GM21360 (cell line): ENCODE results near the gene AUTS2.
"Not testable (repeated sequence)": the region's sequence is repeated elsewhere in the genome, so short reads cannot be mapped to it uniquely, and the experiment has no call there.

Experiments
- ATAC-seq: cut with Tn5 transposase; IDR thresholded peaks from one replicate; pipeline ENCODE4 v1.9.1; 2021; ENCODE audit warnings: mild to moderate bottlenecking, moderate library complexity; ENCODE audit not compliant: unreplicated experiment

Gene AUTS2

DNA sequence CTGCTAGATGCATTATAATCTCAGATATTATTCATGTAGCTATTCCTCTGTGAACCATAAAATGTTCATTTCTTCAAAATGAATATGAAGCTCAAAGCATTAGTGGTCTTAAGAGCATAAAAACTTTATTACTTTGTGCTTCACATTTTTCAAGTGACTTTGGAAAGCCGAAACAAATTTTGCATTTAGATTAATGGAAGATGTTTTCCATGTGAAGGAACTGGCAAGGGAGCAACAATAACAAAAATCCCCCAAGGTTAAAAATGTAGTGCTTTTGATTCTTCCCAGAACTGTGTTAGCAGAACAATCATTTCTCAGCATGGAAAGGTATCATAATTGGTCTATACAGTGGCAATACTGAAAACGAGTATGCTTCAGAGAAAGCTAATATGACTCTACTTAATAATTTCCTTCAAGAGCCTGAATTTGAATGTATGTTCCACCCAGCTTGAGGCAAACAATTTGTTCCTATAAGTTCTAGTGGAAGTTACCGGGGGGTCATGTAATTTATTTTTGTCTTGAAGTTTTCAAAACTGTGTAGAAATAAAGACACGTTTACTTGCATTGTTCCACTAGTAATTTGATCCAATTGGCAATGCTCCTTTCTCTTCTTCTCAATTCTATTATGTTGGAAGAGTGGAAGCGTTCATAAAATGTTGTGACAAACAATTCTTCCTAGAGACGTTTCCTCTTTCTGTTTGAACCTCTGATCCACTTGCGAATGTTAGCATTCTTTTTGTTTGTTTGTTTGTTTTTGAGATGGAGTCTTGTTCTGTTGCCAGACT, 665.4 kb downstream of the AUTS2 start:
- no peak for ATAC-seq

DNA sequence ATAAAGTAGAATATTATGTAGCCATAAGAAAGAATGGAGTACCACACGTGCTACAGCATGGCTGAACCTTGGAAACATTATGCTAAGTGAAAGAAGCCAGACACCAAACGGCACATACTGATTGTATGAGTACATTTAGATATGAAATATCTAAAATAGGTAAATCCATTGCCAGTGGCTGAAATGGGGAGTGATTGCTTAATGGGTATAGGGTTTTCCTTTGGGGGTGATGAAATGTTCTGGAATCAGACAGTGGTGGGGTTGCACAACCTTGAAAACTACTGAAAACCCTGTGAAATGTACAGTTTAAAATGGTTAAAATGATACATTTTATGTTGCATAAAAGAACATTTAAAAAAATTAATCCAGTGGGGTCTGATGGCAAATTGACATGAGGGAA, 667.9 kb downstream of the AUTS2 start:
- no peak for ATAC-seq

DNA sequence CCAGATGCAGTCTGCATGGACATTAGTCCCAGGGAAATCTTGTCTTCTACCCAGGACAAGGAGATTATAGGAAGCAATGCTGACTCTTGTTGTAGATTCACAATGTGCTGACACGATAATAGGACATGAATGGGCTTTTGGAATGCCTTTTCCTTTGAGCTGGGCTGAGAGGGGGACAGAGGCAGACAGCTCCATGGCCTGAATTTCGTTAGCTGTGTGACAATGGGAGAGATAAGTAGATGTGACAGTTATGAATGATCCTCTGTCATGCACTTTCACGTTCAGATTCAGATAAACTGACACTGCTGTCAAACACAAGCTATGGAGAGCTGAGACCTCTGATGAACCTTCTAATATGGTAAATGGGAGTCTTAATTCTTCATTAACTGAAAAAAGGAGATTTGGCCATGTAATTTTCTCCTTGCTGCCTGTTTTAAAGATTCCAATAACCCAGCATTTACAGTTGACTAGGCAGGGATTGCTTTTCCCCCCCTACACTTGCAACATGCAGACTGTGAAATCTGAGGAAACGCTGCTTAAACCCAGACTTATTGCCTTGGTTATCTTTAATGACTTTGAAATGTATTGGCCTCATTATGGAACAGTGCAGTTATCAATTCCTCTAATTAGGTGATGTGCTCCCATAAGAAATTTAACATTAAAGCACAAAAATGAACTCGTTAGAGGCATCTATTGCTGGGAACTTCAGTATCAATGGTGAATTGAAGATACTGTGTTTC, 669.3 kb downstream of the AUTS2 start:
- no peak for ATAC-seq

DNA sequence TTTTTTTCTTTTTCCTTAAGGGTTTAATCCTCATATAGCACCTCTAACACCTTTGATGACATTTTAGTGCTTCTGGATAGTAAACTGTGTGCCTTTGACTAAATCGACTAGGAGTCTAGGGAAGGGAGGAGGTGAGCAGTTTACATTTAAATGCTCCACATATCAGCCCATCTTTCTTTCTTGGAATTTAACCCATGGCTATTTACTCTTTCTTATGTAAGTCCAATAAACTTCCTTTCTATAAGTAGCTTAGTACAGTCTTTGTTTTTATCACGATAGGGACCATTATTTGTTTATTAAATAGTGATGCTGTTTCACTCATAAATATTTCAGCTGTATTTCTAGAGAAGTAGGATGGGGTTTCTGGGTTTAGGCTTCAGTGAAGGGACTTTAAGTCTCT, 669.9 kb downstream of the AUTS2 start:
- ATAC-seq: no peak

DNA sequence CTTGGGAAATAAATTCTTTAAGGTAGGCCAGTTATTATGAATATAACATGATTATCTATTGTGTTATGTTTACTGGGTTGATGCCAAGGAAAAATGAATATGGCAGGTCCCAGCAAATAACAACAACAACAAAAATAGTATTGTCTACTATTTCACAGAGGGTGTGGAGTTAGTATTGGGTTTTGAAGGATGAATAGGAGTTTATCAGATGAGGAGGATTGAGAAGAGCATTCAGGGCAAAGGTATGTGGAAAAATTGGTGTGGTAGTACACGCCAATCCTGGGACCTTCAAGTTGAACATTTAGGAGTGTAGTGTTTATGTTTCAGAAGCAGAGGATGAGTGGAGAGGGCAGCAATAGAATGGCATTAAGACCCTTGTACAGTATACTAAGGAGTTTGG, 671.9 kb downstream of the AUTS2 start:
- ATAC-seq: no peak

DNA sequence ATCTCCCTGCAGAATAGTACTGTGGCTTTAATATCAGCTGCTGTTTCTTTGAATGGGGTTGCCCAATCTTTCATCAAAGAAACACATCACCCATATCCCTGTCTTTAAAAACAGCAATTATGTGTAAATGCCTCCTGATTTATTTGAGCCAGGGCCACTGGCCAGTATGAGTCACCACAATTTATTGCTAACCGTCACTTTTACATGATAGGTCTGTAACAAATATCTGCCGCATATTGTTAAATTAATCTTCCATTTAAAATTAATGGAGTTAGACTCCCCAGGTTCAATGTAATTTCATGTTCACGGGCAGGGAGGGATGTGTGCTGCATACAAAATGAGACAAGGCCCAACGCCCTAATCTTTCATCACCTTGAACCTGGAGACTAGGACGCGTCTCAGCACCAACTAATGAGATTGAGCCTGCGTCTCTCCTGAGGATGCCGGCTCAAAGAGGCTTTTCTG, 673.4 kb downstream of the AUTS2 start:
- no peak for ATAC-seq

DNA sequence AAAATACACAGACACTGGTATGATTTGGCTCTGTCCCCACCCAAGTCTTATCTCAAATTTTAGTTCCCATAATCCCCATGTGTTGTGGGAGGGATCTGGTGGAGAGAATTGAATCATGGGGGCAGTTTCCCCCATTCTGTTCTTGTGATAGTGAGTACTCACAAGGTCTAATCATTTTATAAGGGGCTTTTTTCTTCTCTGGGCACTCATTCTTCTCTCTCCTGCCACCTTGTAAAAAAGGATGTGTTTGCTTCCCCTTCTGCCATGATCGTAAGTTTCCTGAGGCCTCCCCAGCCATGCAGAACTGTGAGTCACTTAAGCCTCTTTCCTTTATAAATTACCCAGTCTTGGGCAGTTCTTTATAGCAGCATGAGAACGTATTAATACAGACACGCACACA, 677.3 kb downstream of the AUTS2 start:
- not testable (repeated sequence) for ATAC-seq

DNA sequence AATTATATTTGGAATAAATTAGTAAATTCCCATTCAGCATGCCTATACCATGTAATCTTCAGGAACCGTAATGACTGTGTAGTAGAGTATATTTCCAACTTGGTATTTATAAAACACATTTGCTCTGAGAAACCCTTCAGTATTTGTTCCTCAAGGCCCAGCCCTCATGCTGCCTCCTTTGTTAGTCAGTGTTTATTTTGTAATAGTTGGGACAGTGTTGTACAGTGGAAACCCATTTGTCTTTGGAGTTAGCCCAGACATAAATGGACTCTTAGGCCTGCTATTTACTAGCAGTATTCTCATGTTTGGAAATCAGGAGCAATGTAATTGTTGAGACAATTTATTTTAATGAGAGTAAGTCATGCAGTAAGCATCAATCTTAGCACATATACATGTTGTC, 686.9 kb downstream of the AUTS2 start:
- ATAC-seq: no peak

DNA sequence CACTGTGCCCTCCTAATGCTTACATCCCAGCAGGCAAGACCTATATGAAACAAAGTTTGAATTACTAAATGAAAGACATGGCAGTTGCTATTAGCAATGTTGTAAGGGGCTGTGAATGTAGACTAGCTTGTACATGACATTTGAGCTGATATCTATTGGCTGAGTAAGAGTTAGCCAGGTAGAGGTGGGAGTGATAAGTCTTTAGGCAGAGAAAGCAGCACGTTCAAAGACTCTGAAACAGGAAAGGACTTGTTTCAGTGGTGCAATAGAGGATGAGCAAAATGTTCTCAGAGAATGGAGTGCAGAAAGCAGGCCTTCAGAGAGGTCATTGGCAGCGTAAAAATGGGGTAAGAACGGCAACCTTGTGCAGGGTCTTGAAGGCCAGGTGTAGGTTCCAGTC, 687.6 kb downstream of the AUTS2 start:
- ATAC-seq: no peak

DNA sequence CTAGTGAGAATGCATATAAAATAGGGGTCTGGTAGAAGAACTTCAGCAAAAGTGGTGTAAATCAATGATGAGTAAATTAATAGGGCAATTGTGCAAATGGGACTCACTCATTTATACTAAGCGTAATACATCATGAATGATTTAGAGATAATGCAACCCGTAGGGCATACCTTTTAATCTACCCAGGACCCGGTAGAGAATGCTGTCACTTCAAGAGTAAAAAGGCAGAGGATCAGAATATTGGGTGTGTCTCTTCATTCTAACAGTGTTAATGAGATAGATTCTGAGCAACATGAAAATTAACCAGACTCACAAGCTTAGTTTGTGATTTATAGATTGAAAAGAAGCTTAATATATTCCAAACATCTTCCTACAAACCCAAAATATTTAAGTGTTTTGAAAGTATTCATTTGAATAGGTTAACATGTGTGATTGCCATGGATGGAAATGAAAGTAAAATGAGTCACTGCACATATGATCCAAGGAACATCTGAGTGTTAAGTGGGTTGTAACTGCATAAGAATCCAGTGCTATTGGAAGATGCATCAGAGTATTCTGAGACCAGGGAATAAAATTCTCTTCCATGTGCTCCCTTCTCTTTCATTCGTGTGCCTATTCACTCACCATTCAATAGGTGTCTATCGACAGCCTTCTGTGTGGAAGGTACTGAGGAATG, 690.6 kb downstream of the AUTS2 start:
- ATAC-seq: no peak

DNA sequence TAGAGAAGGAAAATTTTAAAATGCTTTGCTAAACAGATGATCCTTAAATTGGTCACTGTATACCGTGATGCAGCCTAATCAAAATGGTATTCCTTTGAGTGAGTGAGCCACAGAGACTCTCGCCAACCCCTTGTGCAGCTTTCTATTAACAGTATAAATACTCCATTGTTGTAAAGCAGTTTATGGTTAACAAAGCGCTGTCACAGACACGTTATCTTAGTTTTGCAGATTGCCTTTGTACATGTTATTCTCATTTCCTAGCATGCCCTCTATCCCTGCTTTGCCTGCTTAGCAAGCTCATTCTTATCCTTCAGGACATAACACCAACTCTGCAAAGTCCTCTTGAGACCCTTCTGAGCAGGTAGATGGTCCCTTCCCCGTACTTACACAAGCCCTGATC, 694.4 kb downstream of the AUTS2 start:
- ATAC-seq: no peak

DNA sequence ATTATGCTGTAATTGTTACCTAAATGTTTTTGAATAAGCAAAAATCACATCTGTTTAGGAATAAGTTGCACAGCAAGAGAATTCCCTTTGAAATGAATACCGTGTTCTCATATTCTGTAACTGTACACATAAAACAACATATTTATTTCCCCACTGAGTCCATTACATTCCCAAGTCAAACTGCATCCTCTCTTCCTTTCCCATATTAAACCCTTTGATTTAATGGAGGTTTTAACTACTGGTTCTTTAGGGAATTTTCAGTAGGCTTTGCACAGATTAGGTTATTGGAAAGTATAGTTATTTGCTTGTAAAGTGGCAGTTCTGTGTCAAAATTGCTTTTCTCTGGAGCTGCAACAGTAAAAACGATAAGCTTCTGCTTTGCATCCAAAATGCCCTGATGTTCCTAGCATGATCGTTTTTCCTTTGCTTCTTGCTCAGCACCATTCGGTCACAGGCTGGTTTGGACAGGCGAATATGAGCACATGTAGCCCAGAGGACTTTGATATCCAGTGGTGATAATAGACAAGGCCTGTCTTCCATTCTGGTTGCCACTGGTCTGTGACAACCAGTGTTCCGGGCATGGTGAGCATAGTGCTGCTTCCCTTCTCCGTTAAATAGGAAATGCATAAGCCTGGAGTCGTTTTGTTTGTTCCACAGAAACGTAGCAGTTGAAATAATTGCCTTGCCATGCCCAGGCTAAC, 696.1 kb downstream of the AUTS2 start:
- no peak for ATAC-seq

DNA sequence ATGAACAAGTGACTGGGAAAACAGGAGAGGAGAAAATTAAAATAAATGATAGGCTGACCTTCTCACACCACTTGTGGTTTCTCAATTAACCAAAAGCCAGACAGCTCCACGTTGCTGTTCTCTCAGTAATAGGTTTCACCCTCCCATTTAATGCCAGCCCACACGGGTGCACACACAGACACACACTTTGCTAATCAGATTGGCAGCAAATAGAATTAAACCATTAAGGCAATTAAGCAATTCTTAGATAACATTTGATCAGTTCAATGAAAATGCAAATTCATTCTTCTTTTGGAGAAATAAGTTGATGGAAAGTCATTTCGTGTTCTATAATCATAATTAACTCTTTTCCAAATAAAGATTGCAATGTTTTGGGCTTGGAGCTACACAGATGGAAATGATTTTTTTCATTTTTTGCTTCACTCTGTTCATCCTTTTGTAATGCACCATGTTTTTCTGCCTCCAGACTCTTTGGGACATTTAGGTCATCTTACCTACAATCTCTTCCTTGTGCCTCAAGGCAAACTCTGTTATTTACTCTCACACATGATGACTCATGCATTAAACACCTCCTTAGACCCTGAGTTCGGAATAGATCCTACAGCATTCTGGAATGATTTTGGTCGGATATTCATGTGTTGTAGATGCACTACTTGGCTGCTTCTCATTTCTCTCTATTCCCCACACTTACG, 700.7 kb downstream of the AUTS2 start:
- no peak for ATAC-seq

DNA sequence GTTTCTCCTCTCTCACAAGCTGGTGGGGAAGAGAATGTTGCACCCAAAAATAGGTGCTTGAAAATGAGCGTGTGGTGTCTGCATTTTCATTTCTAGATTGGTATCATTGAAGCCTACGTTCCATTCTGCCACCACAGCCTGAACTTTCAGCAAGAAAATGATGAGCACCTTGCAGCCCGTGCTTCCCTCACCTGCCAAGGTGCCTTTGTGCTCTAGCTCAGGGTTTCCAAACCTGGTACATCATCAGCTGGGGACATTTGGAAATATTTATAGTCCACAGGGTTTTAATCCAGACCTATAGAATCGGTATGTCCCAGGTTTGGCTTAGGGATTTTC, 701.2 kb downstream of the AUTS2 start:
- ATAC-seq: no peak

DNA sequence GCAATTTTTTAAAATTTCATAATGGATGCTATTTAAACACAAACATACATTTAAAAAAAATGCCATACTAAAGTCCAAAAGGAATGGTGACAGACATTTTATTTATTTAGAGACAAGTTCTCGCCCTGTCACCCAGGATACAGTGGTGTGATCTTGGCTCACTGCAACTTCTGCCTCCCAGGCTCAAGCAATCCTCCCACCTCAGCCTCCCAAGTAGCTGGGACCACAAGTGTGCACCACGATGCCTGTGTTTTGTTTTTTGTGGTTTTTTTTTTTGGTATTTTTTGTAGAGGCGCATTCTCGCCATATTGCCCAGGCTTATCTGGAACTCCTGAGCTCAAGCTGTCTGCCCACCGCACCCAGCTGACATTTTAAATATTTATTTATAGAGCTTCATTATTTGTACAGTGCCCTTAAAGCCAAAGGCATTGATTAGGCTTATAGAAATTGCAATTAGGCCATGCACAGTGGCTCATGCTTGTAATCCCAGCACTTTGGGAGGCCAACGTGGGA, 703.5 kb downstream of the AUTS2 start:
- no peak for ATAC-seq

DNA sequence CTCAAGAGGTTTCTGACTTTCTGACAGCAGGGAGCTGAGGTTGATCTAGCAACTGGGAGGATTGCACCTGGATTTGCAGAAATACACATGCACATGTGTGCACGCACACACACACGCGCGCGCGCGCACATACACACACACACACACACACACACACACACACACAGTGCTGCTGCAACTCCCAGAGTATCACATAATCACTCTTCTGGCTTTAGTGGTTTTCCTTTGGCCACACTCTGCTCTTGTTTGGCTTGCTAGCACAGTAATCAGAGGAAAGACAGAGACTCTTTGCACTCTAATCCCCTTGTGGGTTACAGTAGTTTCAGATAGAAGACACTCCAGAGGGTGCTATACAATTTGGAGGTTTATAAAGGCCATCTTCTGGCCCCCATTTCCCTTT, 705.0 kb downstream of the AUTS2 start:
- ATAC-seq: no peak

DNA sequence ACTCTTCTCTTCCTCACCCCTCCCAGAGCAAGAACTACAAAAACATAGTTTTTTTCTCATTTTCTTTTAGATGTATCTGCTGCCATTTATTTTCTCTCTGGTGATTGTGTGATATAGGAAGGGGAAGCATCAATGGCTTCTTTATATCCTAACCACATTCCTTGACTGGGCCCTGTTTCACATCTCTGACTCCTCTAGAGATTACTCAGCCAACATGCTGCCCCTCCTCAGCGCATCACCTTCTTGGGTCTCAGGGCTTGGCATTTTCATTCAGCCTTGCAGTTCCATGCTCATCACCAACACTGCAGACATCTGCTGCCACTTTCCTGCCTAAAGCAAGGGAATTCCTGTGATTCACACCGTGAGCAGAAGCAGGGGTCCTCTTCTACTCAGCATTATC, 705.5 kb downstream of the AUTS2 start:
- ATAC-seq: no peak

DNA sequence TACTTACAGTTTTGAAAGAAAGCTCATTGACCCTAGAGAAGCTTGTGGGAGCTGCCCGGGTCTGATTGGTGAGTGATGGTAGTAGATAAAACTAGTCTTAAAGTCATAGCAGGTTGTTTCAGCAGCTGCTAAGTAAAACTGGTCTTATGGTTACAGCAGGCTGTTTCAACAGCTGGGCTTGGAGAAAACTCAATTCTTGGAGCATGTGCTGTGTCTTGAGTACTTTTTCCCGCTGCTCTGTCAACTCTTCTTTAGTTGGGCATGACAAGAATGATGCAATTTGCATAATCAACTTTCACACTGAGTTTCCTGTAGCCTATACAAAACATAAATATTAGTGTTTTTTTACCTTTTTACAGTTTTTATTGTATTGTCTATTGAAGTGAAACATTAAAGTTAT, 707.9 kb downstream of the AUTS2 start:
- no peak for ATAC-seq

DNA sequence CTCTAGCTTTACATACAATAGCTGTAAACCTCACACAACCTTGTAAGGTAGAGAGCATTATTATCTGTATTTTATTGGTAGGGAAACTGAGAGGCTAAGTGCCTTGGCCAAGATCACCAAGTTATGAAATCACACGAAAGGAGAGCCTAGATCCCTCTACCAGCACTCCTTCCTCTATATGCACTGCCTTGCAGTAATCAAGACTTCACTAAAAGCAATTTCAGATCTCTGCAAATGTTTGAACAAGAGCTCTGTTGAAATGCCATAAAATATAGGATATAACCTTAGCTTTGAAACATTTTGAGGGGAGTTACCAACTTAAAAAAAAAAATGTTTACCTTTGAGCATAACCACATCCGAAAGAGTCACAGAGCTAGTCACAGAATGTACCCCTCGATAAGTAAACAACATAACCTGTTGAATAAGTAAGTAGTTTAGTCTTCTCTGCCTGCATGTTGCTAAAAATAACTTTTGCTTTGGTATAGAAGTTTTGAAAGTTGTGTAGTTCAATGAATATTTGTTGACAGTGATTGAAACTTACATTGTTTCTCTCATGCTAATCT, 709.4 kb downstream of the AUTS2 start:
- no peak for ATAC-seq

DNA sequence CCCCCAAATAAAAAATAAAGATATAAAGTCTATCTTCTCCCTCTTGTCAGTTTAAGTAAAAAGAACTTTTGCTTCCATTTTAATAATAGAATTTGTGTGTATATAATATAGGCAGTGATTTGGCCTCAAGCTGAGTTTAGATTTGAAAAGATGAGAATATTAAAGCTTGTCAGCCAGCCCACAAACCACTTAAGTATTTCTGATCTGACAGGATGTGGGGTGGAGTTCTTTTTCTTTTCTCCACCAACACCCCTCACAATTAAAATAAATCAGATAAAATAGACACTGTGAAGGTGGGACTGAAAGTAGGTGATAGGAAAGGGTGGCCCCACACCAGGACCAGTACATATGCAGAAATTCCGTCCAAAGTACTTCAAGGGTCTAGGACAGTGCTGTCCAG, 714.1 kb downstream of the AUTS2 start:
- no peak for ATAC-seq
